HG02840 (cell line): Measurements from ENCODE around the gene JAG1.

Source experiments
- ATAC-seq: cut with Tn5 transposase; IDR thresholded peaks from one replicate; pipeline ENCODE4 v1.9.1; 2021; ENCODE audit warnings: mild to moderate bottlenecking, moderate library complexity, moderate number of reproducible peaks; ENCODE audit not compliant: unreplicated experiment, low FRiP score

Gene JAG1

DNA sequence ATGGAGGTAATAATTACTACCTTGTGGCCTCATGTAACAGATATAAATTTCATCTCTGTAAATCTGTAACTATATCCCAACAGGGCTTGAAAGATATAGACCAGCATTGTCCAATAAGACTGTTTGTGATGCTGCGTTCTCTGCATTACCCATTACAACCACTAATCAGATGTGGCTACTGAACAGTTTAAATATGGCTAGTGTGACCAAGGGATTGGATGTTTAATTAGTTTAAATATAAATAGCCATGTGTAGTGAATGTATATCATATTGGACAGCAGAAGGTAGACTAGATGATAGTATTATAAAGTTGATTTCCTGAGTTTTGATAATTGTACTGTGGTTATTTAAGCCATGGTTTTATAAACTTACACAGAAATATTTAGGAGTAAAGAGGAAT lies 27.8 kb upstream of the JAG1 start:
- no peak for ATAC-seq

DNA sequence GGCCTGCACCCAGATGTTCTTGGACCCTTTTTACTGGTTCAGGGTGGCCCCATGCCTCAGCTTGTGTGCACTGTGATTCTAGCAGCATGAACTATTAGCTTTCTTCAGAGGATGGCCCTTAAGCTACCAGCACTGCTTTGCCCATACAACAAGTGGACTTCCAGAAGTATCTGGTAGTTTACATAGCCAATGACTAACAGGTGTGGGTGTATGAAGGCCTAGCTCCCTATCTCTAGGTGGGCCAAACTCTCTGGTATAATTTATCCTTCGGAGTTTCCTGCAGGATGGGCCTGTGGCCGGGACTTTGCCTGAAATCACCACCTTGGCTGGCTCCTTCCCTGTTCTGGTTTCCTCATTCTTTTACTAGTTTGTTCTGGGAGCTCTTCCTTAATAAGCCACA lies 26.1 kb upstream of the JAG1 start:
- ATAC-seq = no peak

DNA sequence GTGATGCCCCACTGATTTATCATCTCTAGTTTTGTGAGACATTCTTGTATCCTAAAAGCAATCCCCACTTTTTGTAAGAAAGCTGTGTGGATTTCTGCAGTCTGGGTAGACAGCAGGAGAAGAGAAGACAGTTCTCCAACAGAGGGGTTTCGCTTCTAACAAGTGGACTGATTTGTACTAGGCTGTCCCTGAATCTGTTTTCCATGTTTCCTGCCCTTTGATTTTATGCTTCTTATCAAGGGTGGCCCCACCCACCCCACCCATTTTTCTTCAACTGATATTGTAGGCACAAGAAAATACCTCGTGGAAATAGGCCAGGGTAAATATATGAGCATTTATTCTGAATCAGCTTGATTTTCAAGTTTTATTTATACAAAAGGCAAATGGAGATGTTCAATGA lies 25.7 kb upstream of the JAG1 start:
- no peak for ATAC-seq

DNA sequence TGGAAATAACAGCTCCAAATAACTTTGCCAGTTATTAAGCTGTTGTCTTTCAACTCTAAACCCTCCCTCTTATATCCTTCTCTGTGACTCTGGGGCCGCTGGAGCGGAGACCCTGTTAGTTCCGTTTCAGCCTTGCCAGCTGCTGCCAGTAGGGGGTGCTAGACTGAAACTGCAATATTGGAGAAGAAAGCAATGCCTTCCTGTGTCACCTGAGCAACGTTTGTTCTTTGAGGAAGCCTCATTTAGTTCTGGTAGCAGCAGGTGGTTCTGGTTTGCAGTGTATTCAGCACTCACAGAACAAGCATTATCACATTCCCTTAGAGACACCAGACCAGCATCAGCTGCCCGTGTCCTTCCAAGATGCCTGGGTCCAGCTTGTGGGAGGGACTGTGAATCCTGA lies 22.9 kb upstream of the JAG1 start:
- ATAC-seq = no peak

DNA sequence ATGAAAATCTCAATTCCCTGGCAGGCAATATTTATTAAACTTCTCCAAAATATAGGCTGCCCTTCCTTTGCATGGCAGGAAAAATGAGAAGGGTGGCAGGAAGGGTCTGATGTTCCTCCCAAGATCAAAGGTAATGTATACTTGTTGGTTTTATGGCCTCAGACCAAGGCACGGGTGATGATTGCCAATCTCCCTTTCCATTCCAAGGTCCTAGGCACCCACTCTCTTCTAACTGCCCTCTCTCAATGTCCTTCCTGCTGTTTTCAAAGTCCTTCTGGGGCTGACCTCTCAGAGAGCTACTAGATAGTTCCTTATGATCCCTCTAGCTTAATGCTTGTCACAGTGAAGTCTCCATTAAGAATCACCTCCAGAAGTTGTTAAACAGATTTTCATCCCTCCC lies 15.6 kb upstream of the JAG1 start:
- ATAC-seq = no peak

GRCh38 chr20:10687895-10688294 lies 14.1 kb upstream of the JAG1 start:
- no peak for ATAC-seq

DNA sequence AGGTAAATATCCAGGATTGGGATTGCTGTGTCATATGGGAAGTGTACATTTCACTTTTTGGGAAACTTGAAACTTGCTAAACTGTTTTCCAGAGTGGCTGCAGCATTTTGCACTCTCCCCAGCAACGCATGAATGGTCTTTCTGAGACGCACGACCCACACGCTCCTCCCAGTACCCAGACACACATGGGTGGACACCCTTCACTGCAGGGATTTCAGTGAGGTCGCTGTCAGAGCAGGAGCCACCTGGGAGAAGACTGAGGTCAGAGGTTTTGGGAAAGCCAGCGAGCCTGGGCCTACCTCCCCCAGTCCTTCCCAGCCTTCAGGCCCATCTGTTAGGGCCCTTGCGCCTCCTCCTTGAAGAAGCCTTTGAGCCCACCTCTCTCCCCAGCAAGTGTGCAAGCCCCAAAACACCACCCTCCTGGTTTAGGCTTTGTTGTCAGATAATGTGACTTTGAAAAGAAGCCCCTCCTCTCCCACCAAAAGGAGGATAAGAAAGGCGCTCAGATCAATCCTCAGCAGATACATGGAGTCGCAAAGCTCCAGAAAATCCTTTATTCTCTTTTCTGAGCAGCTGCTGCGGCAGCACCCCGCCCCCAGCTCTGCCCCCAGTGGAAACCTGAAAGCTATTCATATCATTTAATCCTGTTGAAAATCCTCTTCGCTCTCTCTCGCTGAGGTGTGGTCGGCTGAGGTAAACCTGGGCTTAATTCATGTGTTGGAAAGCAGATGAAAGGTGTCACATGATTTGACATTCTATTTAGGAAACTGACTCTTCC lies 12.7 kb upstream of the JAG1 start:
- ATAC-seq = no peak

DNA sequence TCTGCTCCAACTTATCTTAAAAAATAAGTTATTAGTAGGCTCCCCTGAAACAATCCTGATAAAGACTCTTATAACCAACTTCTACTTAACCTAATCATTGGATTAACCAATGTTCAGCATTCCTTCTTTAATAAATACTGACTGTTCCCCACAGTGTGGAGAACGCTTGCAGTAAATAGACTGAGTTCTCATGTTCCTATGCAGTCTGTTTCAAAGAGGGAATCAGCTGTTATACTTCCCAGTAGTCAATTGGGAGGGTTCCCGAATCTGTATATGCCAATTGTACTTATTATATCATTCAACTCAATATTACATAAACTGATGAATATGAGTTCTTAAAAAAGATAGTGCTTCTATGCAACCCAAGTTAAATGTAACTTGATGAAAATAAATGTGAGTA lies 9.7 kb upstream of the JAG1 start:
- no peak for ATAC-seq

DNA sequence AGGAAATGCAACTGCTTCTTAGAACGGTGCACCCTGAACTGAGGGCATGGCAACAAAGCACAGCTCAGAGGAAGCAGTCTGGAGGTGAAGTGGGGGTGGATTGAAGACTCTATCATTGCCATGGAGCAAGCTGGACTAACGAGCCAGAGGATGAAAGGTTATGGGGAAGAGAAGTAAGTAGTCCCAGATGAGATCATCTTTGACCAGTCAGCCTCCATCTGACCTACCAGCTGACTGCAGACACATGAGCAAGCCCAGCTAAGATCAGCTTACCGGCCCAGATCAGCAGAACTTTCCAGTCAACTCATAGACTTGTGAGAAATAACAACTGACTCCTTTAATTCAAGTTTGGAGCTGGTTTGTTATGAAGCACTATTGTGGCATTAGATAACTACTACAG lies 9.1 kb upstream of the JAG1 start:
- no peak for ATAC-seq

DNA sequence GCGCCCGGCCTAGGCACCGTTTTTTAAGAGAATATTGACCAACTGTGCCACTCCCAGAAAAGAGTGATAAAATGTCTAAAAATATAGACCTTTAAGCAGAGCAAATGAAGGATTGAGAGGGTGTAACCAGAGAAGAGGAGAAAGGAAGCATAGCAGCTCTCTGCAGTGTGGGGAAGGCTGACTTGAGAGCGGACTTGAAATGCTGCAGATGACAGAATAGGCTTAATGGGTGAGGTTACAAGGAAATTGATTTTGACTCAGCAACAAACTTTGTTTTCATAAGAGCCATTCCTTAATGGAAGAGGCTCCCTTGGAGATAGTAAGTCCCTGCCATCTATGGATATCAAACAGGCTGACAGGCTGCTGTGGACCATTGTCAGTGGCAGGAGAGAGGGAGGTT lies 7.7 kb upstream of the JAG1 start:
- no peak for ATAC-seq

DNA sequence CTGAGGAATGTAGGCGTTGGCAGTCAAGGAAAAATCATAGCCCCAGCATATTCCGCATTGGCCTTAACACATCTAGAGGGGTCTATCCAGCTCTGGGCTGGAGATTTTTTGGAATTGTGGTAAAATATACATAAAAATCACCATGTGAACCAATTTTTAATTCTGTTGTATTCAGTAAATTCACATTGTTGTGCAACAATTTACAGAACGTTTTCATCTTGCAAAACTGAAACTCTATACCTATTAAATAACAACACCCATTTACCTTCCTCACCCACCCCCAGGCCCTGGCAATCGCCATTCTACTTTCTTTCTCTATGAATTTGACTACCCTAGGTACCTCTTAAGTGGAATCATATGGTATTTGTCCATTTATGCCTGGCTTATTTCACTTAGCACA lies 6.8 kb upstream of the JAG1 start:
- ATAC-seq = no peak

DNA sequence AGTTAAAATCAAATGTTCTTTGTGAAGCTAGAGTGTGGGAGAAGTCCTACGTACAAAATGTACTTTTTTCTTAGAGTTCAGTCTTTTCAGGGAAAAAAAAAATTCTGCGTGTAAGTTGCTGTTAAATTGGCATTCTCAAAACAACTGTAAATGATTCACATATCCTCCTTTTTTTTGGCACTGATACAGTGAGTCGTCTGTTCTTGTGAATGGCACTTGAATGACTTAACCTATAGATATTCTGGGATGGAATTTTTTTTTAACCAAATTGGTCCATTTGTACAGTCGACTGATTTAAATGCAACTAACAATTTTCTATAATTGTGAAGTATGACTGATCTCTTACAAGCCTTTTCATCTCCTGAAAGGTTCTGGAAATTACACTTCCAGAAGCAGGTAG lies 5.5 kb upstream of the JAG1 start:
- ATAC-seq = no peak

GRCh38 chr20:10676518-10676917 lies 2.7 kb upstream of the JAG1 start:
- ATAC-seq = no peak

DNA sequence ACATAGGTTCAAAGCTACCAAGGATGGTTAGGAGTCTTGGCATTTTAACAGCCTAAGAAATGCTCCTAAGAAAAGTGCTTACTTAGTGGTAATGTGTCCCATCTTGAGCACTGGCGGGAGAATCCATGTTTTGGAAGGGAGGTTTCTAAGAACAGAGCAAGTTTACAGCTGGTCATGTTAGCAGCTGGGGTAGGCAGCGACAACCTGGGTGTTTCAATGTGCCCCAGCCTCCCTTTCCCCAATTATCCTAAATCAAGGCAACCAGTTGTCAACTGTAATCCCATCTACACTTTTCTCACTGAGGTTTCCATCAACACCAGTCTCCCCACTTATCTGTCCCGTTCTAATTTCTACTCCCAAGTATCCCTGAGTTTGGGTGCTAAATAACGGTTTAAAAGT lies 1.6 kb upstream of the JAG1 start:
- no peak for ATAC-seq

DNA sequence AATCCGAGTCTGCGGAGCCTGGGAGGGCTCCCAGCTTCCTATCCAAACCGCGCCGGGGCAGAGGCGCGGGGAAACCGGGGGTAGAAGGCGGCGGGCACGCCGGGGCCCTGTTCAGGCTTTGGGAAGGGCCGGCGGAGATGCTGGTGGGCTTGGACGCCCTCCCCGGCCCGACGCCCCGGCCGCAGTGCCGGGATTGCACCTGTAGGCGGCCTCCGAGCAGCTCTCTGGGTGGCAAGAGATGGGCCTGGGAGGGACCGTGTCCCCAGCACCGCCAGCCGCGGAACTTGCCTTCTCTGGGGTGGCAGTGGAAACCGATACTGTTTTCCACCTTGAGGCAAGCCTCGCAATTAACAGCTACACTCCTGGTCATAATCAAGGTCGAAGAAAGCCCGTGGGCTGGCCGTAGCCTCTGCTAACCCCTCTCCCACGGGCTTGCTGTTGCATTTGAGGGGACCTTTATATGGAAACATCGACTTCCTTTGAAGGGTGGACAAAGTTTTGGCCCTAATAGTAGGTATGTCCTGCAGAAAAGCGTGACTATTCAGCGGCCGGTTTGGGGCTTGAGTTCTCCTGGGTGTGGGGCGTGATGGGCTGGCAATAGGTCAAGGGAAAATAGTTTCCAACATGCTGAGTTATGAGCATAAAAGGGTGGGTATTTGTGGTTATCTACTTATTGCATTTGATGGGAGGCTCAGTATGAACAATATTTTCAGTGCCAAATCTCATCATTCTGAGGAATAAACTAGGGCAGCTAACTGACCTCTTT lies 1.1 kb upstream of the JAG1 start:
- peak; percentile 43 for ATAC-seq

DNA sequence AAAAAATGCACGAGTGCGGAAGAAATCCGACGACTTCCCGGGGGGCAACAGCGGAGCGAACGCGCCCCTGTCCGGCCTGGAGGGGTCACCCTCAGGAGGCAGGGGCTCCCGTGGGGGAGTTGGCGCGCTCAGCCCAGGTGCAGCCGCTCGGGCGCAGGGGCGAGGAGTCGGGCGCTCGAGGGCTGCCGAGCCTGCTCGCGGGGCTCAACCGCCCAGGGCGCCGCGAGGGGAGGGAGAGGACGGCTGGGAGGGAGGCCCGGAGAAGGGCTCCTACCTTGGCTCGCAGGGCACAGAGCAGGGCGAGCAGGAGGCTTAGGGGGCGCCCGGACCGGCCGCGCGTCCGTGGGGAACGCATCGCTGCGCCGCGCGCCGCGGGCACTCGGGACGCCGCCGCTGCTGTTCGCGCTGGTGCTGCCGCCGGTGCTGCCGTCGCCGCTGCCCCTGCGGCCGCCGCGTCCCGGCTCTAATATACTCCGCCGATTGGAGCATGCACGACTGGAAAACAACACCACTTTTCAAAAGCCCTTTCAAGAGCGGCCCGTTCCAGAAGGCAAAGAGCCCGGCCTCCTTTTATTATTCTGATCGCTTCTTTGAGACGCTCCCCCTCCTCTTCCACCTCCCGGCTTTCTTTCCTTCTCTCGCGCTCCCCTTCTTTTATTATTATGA lies 490 bp downstream of the JAG1 start:
- no peak for ATAC-seq

- ATAC-seq = no peak
Observed at GRCh38 chr20:10672624-10673127, 1.1 kb downstream of the JAG1 start.

DNA sequence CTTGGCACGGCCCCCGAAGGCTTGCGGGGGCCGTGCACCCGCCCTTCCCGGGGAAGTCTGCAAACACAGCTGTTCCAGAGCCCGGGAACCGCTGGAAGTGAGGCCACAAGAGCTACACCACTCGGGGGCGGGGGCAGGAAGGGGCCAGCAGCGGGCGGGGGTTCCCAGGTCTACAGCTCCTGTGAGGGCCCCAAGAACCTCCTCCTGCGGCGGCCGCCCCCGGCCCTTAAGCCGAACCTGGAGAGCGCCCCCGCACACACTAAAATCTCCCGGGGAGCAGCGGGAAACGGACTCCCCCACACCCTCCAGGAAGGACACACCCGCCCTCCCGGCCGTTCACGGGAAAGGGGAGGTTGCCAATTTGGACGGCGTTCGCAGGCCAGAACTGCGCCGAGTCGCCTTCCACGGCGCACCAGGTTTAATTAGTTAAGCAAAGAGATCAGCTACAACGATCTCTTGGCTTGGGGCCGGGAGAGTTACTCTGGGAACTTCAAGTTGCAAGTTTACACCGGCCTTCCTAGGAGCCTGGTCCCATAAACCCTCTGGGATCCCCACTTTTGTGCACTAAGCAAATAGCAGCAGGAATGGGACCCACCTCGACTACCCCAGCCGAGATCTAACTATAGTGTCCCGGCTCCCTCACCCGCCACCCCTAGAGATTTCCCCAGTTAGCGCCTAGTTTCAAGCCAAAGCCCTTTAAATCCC lies 1.7 kb downstream of the JAG1 start:
- ATAC-seq = no peak

DNA sequence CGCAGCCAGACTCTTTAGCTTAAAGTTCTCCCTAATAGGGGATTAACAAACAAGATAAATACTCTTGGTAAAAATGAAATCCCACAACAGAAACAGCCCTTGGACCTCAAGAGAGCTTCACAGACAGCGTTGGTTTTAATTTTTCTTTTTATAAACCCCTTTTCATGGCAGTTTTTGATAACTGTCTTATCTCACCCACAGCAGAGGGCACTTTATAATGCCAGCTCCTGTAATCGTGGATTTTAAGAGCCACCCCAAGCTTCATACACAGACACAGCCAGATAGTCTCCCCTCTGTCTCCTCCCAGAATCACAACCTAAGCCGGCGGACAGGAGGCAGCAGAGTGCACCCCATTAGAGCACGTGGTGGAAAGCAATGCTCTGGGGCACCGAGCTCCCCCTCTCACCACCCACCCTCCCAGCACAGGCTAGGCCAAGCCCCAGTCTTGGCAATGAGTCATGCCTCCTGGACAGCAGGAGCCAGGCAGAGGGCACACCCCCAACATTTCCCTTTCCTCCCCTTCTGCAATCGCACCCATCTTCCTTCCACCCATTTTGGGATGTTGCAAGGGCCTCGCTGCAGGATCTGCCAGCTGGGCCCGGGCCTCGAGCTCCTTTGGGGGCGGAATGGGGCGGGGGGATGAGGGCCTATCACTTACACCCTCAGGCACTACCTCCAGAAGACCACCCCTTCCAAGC lies 2.4 kb downstream of the JAG1 start:
- no peak for ATAC-seq

DNA sequence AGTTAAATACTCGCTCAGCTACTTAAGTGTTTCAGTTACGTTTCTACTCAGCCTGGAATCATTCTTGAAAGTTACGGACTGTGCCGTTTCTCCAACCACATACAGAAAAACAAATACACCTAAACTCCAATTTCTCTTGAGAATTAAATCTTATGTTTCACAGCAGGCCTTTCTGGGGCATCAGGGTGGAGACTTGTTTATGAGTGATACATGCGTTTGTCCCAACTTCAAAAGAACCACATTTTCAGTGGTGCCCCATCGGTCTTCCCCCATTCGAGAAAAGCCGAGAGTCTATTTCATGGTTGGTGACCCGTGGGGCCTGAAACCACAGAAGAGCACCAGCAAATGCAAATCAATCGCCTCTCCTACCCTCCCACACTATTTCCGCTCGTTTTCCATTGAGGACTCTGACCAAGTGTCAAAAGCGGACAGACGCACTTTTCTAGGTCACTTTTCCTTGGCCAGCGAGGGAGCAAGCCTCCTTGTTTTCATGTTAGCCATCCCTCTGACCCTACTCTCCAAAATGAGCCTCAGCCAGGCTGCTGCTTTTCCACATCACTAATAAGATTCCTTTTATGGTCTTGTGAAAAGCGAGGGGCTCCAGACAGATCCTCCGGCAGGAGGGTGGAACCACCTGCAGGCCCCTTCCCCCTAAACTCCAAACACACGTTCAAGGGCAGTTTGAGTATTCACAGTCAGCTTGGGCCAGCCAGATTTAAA lies 3.1 kb downstream of the JAG1 start:
- no peak for ATAC-seq
